GM12878 (cell line): ENCODE measurements around the gene FBXW7. TPM values are rescaled to one million over a fixed set of nuclear protein-coding genes. Genes with fewer than 3 reads are reported as not detected.

Source experiments
- ASH2L ChIP-seq: fragments of 300-600, 200-600 bp; sonication (generic); IDR thresholded peaks from 2 replicates; pipeline ENCODE4 v1.6.1; 2017; ENCODE audit warnings: low read depth, mild to moderate bottlenecking, borderline replicate concordance
- BACH1 ChIP-seq: fragments of 450-650 bp; IDR thresholded peaks from 2 replicates; pipeline ENCODE4 v1.6.1; 2017; ENCODE audit warnings: mild to moderate bottlenecking, borderline replicate concordance
- BCL11A ChIP-seq: IDR thresholded peaks from 2 replicates; pipeline ENCODE4 v1.6.1; 2011; ENCODE audit warnings: low read depth, low read length
- BRCA1 ChIP-seq: IDR thresholded peaks from 2 replicates; pipeline ENCODE4 v1.6.1; 2011; ENCODE audit warnings: low read depth, low read length, improper control_type of control experiment
- CEBPB ChIP-seq, 2 experiments: fragments of 150-350 bp in 1 of 2; IDR thresholded peaks; 2 replicates each; pipeline ENCODE4 v1.6.1; 2012 to 2014; ENCODE audit warnings: low read depth in 2 of 2, low read length in 2 of 2, borderline replicate concordance in 1 of 2, inconsistent platforms in 1 of 2
- EGR1 ChIP-seq, 2 experiments: IDR thresholded peaks; 1 replicate in 1 of 2; 2 replicates in 1 of 2; pipeline ENCODE4 v1.6.1; 2011 to 2012; ENCODE audit warnings: low read depth in 2 of 2, low read length in 2 of 2, borderline replicate concordance in 1 of 2, mild to moderate bottlenecking in 1 of 2, moderate library complexity in 1 of 2
- GABPA ChIP-seq: IDR thresholded peaks from 2 replicates; pipeline ENCODE4 v1.6.1; 2014; ENCODE audit warnings: antibody characterized with exemption, low read depth, mild to moderate bottlenecking, inconsistent platforms
- NFYB ChIP-seq: IDR thresholded peaks from 2 replicates; pipeline ENCODE4 v1.6.1; 2011; ENCODE audit warnings: low read depth, mild to moderate bottlenecking, low read length, improper control_type of control experiment, moderate library complexity; ENCODE audit not compliant: insufficient read depth
- NKRF ChIP-seq: fragments of 450-650 bp; conservative IDR thresholded peaks from 2 replicates; pipeline ENCODE4 v1.6.1; 2017; ENCODE audit warnings: mild to moderate bottlenecking, moderate library complexity
- NR2C2 ChIP-seq: IDR thresholded peaks from 2 replicates; pipeline ENCODE4 v1.6.1; 2011; ENCODE audit warnings: borderline replicate concordance, low read depth; ENCODE audit not compliant: control insufficient read depth, insufficient read length
- NR2F1 ChIP-seq: fragments of 450-650 bp; conservative IDR thresholded peaks from 2 replicates; pipeline ENCODE4 v1.6.1; 2017; ENCODE audit warnings: mild to moderate bottlenecking
- PBX3 ChIP-seq: IDR thresholded peaks from 2 replicates; pipeline ENCODE4 v1.6.1; 2011; ENCODE audit warnings: mild to moderate bottlenecking, low read depth, low read length, moderate library complexity; ENCODE audit not compliant: insufficient replicate concordance
- RAD51 ChIP-seq: fragments of 450-650 bp; IDR thresholded peaks from 2 replicates; pipeline ENCODE4 v1.6.1; 2016; ENCODE audit warnings: moderate library complexity, mild to moderate bottlenecking, inconsistent platforms
- RB1 ChIP-seq: fragments of 450-650 bp; formaldehyde crosslinking; IDR thresholded peaks from 2 replicates; pipeline ENCODE4 v1.6.1; 2017; ENCODE audit warnings: mild to moderate bottlenecking, borderline replicate concordance
- RBBP5 ChIP-seq: fragments of 200-600 bp; sonication (generic); conservative IDR thresholded peaks from 2 replicates; pipeline ENCODE4 v1.6.1; 2016
- SPI1 ChIP-seq: IDR thresholded peaks from 2 replicates; pipeline ENCODE4 v1.6.1; 2011; ENCODE audit warnings: low read depth, mild to moderate bottlenecking, low read length, moderate library complexity, borderline replicate concordance; ENCODE audit not compliant: insufficient read depth
- ZBTB11 ChIP-seq: fragments of 450-650 bp; formaldehyde crosslinking; IDR thresholded peaks from 2 replicates; pipeline ENCODE4 v1.5.0; 2022; ENCODE audit warnings: mild to moderate bottlenecking, missing genetic modification characterization
- ZZZ3 ChIP-seq: IDR thresholded peaks from 2 replicates; pipeline ENCODE4 v1.6.1; 2011; ENCODE audit warnings: low read depth; ENCODE audit not compliant: control insufficient read depth, insufficient read length
- polyA plus RNA-seq, 11 experiments: library from polyadenylated mRNA; depleted of rRNA in 4 of 11; unstranded in 6 of 11; stranded (reverse) in 5 of 11; fragments of >200 nt; fragmentation: Nextera tagmentation in 4 of 11; fragmentation: Illumina TruSeq in 1 of 11; extraction: Ambion mirVana in 4 of 11; extraction: Trizol in 1 of 11; gene quantifications; 1 replicate in 1 of 11; 2 replicates in 10 of 11; pipeline versions ENCODE4 v1.2.1 to v1.2.3, GENCODE V29; 2011 to 2016; ENCODE audit warnings: inconsistent platforms in 2 of 11, missing spikeins in 2 of 11, low read depth in 1 of 11
- total RNA-seq, 4 experiments: library from RNA; depleted of rRNA in 3 of 4; stranded (reverse); fragments of >200 nt in 3 of 4; fragmentation: Illumina TruSeq in 1 of 4; extraction: Trizol in 1 of 4; gene quantifications; 2 replicates each; pipeline versions ENCODE4 v1.2.1 to v1.2.3, GENCODE V29; 2013 to 2021
- TF ChIP-seq, protein P1 (sequence below): fragments of 450-650 bp; IDR thresholded peaks from 2 replicates; pipeline ENCODE4 v1.6.1; 2017; ENCODE audit warnings: low read depth, mild to moderate bottlenecking, moderate library complexity
- TF ChIP-seq, protein P2 (sequence below): fragments of 450-650 bp; IDR thresholded peaks from 2 replicates; pipeline ENCODE4 v1.6.1; 2017; ENCODE audit warnings: mild to moderate bottlenecking, low read depth, inconsistent platforms; ENCODE audit not compliant: poor library complexity, severe bottlenecking

Gene FBXW7
- total and polyA plus RNA-seq, 10 of the 15 experiments (the other 5 are each of a cell fraction or from before 2014, with no cell fraction given), result 35.8 to 118 (median 47.2) TPM

DNA sequence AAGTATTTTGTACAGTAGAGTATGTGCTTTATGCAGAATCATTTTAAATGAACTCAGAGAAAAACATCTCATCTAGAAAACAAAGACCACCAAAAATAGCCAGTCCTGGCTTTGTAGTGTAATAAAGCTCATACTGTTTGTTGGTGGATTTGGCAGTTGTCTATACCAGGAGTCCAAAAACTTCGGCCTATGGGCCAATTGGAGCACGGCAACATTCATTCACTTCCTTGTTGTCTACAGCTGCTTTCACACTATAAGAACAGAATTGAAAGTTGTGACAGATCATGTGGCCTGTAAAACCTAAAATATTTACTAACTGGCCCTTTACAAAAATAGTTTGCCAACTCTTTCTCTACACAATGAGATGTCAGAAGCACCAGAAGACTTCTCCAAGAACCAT lies 5.3 kb downstream of the FBXW7 start (continued):
- TF ChIP-seq, protein P1, sequence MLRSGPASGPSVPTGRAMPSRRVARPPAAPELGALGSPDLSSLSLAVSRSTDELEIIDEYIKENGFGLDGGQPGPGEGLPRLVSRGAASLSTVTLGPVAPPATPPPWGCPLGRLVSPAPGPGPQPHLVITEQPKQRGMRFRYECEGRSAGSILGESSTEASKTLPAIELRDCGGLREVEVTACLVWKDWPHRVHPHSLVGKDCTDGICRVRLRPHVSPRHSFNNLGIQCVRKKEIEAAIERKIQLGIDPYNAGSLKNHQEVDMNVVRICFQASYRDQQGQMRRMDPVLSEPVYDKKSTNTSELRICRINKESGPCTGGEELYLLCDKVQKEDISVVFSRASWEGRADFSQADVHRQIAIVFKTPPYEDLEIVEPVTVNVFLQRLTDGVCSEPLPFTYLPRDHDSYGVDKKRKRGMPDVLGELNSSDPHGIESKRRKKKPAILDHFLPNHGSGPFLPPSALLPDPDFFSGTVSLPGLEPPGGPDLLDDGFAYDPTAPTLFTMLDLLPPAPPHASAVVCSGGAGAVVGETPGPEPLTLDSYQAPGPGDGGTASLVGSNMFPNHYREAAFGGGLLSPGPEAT, result no peak
- no peak for TF ChIP-seq RB1
- no peak for TF ChIP-seq EGR1 (IDR thresholded peaks at IDR 0.05; ENCODE audit: borderline replicate concordance in 1 of 2, low read depth in 2 of 2, low read length in 2 of 2)
- TF ChIP-seq ZZZ3, result no peak
- 0 out of 2 replicates have a peak, but pooled peaks have one; percentile 57 for TF ChIP-seq NKRF
- no peak for TF ChIP-seq NR2C2
- peak; percentile 68 for TF ChIP-seq RAD51
- TF ChIP-seq ZBTB11, result no peak
- TF ChIP-seq PBX3, result no peak
- TF ChIP-seq ASH2L, result no peak
- TF ChIP-seq NR2F1, result no peak; the same call in 1 of the 2 replicates
- no peak for TF ChIP-seq CEBPB (IDR thresholded peaks at IDR 0.05; ENCODE audit: borderline replicate concordance in 1 of 2, low read depth in 2 of 2, low read length in 2 of 2)
- no peak for TF ChIP-seq NFYB
- TF ChIP-seq BCL11A, result no peak
- peak; percentile 10; the same call in 1 of the 2 replicates for TF ChIP-seq SPI1
- TF ChIP-seq BACH1, result no peak
- TF ChIP-seq GABPA, result no peak
- no peak for TF ChIP-seq RBBP5
- no peak for TF ChIP-seq BRCA1
- TF ChIP-seq, protein P2, sequence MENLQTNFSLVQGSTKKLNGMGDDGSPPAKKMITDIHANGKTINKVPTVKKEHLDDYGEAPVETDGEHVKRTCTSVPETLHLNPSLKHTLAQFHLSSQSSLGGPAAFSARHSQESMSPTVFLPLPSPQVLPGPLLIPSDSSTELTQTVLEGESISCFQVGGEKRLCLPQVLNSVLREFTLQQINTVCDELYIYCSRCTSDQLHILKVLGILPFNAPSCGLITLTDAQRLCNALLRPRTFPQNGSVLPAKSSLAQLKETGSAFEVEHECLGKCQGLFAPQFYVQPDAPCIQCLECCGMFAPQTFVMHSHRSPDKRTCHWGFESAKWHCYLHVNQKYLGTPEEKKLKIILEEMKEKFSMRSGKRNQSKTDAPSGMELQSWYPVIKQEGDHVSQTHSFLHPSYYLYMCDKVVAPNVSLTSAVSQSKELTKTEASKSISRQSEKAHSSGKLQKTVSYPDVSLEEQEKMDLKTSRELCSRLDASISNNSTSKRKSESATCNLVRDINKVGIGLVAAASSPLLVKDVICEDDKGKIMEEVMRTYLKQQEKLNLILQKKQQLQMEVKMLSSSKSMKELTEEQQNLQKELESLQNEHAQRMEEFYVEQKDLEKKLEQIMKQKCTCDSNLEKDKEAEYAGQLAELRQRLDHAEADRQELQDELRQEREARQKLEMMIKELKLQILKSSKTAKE, result peak; percentile 30
